PFSK-1 (cell line): Measurements from ENCODE around the gene KIN.

Experiments
- FOXP2 ChIP-seq: optimal IDR thresholded peaks from 2 replicates; pipeline ENCODE3; 2011; ENCODE audit warnings: borderline replicate concordance, control low read depth, inconsistent platforms; ENCODE audit not compliant: insufficient read depth; ENCODE audit errors: extremely low read length, extremely low read depth
- POLR2AphosphoS5 ChIP-seq: IDR thresholded peaks from 2 replicates; pipeline ENCODE4 v1.6.1; 2012; ENCODE audit warnings: low read depth, mild to moderate bottlenecking, control low read depth, low read length, moderate library complexity
- REST ChIP-seq, 2 experiments: IDR thresholded peaks; 2 replicates each; pipeline versions ENCODE4 v1.6.1 to v1.8.0; 2011 to 2012; ENCODE audit warnings: low read depth in 2 of 2, low read length in 2 of 2, control low read depth in 1 of 2, inconsistent platforms in 1 of 2, mild to moderate bottlenecking in 1 of 2, moderate library complexity in 1 of 2; ENCODE audit not compliant: insufficient read depth in 1 of 2
- SIN3A ChIP-seq: IDR thresholded peaks from 2 replicates; pipeline ENCODE4 v1.6.1; 2012; ENCODE audit warnings: mild to moderate bottlenecking, low read length, moderate library complexity, borderline replicate concordance; ENCODE audit not compliant: insufficient read depth
- TAF1 ChIP-seq: IDR thresholded peaks from 2 replicates; pipeline ENCODE4 v1.6.1; 2012; ENCODE audit warnings: low read length, control low read depth, borderline replicate concordance; ENCODE audit not compliant: insufficient read depth

Gene KIN

GRCh38 chr10:7738536-7739407, 49.0 kb downstream of the KIN start:
- no peak for TF ChIP-seq TAF1
- no peak for TF ChIP-seq SIN3A
- no peak for TF ChIP-seq FOXP2
- no peak for TF ChIP-seq REST (IDR thresholded peaks at IDR 0.05; ENCODE audit: insufficient read depth in 1 of 2, low read depth in 2 of 2, low read length in 2 of 2)
- TF ChIP-seq POLR2AphosphoS5, result no peak

- no peak for TF ChIP-seq POLR2AphosphoS5
- no peak for TF ChIP-seq TAF1
- TF ChIP-seq SIN3A, result no peak
- TF ChIP-seq REST (IDR thresholded peaks at IDR 0.05; ENCODE audit: insufficient read depth in 1 of 2, low read depth in 2 of 2, low read length in 2 of 2), result no peak
- TF ChIP-seq FOXP2, result no peak
Measured at GRCh38 chr10:7734821-7735220, 53.0 kb downstream of the KIN start.

- TF ChIP-seq SIN3A, result no peak
- TF ChIP-seq TAF1, result no peak
- no peak for TF ChIP-seq POLR2AphosphoS5
- no peak for TF ChIP-seq FOXP2
- no peak for TF ChIP-seq REST (IDR thresholded peaks at IDR 0.05; ENCODE audit: insufficient read depth in 1 of 2, low read depth in 2 of 2, low read length in 2 of 2)
Measured at GRCh38 chr10:7722927-7723529, 64.8 kb downstream of the KIN start.

GRCh38 chr10:7720478-7720877, 67.3 kb downstream of the KIN start:
- TF ChIP-seq SIN3A (no peak), FOXP2 (no peak), TAF1 (no peak), REST (IDR thresholded peaks at IDR 0.05; ENCODE audit: insufficient read depth in 1 of 2, low read depth in 2 of 2, low read length in 2 of 2) (no peak), POLR2AphosphoS5 (no peak)
